Naive thymus-derived CD4-positive, alpha-beta T cell (primary cell): Measurements from ENCODE around the gene PPFIA4. TPM values are rescaled to one million over a fixed set of nuclear protein-coding genes. Genes with fewer than 3 reads are reported as not detected.

ENCODE experiments used
- ATAC-seq: fragments of 150-1000 bp; cut with Tn5 transposase; 2 replicates; pipeline ENCODE4 v1.10.0; 2021; ENCODE audit warnings: mild to moderate bottlenecking, moderate library complexity
- CTCF ChIA-PET: fragments of 350-600 bp; sonication (Branson Sonifier 250); formaldehyde crosslinking; loops from one replicate; lab custom pipeline; 2021; ENCODE audit warnings: antibody characterized with exemption; lab: Charles Lee
- POLR2A ChIA-PET: fragments of 350-600 bp; sonication (Branson Sonifier 250); formaldehyde crosslinking; loops from one replicate; lab custom pipeline; 2021; ENCODE audit warnings: antibody characterized with exemption, inconsistent platforms; lab: Charles Lee
- DNase-seq, 9 donors: peaks; one replicate each; pipeline versions ENCODE4 v3.0.0 to v3.0.0-alpha.2; 2020 to 2022; ENCODE audit warnings: mixed read lengths in 1 of 9
- H3K27ac ChIP-seq: one replicate; pipeline ENCODE4 v1.7.0; 2013; ENCODE audit warnings: mild to moderate bottlenecking, low read depth, low read length, moderate library complexity
- H3K27me3 ChIP-seq, 2 donors: one replicate each; pipeline ENCODE4 v1.7.0; 2013; ENCODE audit warnings: low read length in 2 of 2, mild to moderate bottlenecking in 2 of 2, moderate library complexity in 2 of 2; ENCODE audit not compliant: control insufficient read depth in 2 of 2, insufficient read depth in 2 of 2
- H3K36me3 ChIP-seq, 3 experiments: 1 replicate in 2 of 3; 2 replicates in 1 of 3; pipeline ENCODE4 v1.7.0; 2013; ENCODE audit warnings: low read length in 3 of 3, mild to moderate bottlenecking in 3 of 3, moderate library complexity in 1 of 3; ENCODE audit not compliant: insufficient read depth in 3 of 3, control insufficient read depth in 2 of 3
- H3K4me1 ChIP-seq, 2 donors: one replicate each; pipeline ENCODE4 v1.7.0; 2013; ENCODE audit warnings: low read length in 2 of 2, mild to moderate bottlenecking in 2 of 2, moderate library complexity in 1 of 2; ENCODE audit not compliant: control insufficient read depth in 2 of 2, insufficient read depth in 2 of 2
- H3K4me3 ChIP-seq: 2 replicates; pipeline ENCODE4 v1.7.0; 2013; ENCODE audit warnings: mild to moderate bottlenecking, low read length
- H3K9me3 ChIP-seq, 3 experiments: 1 replicate in 2 of 3; 2 replicates in 1 of 3; pipeline ENCODE4 v1.7.0; 2013; ENCODE audit warnings: low read length in 3 of 3; ENCODE audit not compliant: control insufficient read depth in 2 of 3
- H3K27ac Mint-ChIP-seq, 9 donors: one replicate each; pipeline ENCODE4 v1.8.0; 2020 to 2022; ENCODE audit warnings: mixed read lengths in 9 of 9, mild to moderate bottlenecking in 8 of 9, moderate library complexity in 5 of 9, inconsistent platforms in 2 of 9
- H3K27me3 Mint-ChIP-seq, 5 donors: one replicate each; pipeline ENCODE4 v1.8.0; 2021 to 2022; ENCODE audit warnings: mixed read lengths in 5 of 5, mild to moderate bottlenecking in 1 of 5
- H3K36me3 Mint-ChIP-seq, 5 donors: one replicate each; pipeline ENCODE4 v1.8.0; 2020 to 2022; ENCODE audit warnings: mixed read lengths in 5 of 5, mild to moderate bottlenecking in 3 of 5, inconsistent platforms in 1 of 5
- H3K4me1 Mint-ChIP-seq, 7 donors: one replicate each; pipeline ENCODE4 v1.8.0; 2020 to 2022; ENCODE audit warnings: mixed read lengths in 7 of 7, mild to moderate bottlenecking in 3 of 7, inconsistent platforms in 1 of 7
- H3K4me3 Mint-ChIP-seq, 10 donors: one replicate each; pipeline ENCODE4 v1.8.0; 2020 to 2022; ENCODE audit warnings: mild to moderate bottlenecking in 10 of 10, mixed read lengths in 10 of 10, moderate library complexity in 6 of 10, inconsistent platforms in 2 of 10
- H3K9me3 Mint-ChIP-seq, 11 donors: one replicate each; pipeline ENCODE4 v1.8.0; 2020 to 2022; ENCODE audit warnings: mixed read lengths in 11 of 11, mild to moderate bottlenecking in 4 of 11, inconsistent platforms in 1 of 11, moderate library complexity in 1 of 11
- intact Hi-C, 2 donors: fragments of 100-400 bp; cut with micrococcal nuclease; formaldehyde crosslinking; loops; one replicate each; pipeline ENCODE4 v1.15.1; 2023
- polyA plus RNA-seq, 2 donors: library from polyadenylated mRNA; unstranded; fragments of 300-500 nt; fragmentation: Illumina TruSeq; gene quantifications; one replicate each; pipeline ENCODE4 v1.2.3, GENCODE V29; 2021
- total RNA-seq, 6 experiments: library from RNA in 5 of 6; stranded (reverse) in 5 of 6; gene quantifications; 1 replicate in 5 of 6; 2 replicates in 1 of 6; pipeline ENCODE4 v1.2.3 and lab custom pipeline; 2021 to 2026

PPFIA4 gene
- total and polyA plus RNA-seq, 7 experiments from 2014 or later: 0.40 to 45.5 (median 2.4) TPM; not detected in 2

GRCh38 chr1:203058676-203058935 is 32.3 kb downstream of the PPFIA4 start:
- Histone ChIP-seq H3K36me3 (no peaks in the 10 kb centered on the region), H3K27ac (no peak overlapping the region), H3K4me3 (no peak overlapping the region), H3K9me3 (no peaks in the 10 kb centered on the region), H3K4me1 (no peaks in the 10 kb centered on the region), H3K27me3 (no peaks in the 10 kb centered on the region)
- POLR2A ChIA-PET: no interaction called here
- CTCF ChIA-PET: interaction anchor here (1.5 kb wide), 1 partner anchor 9 kb away, joined by 3 read pairs; no protein-coding TSS in a partner anchor
- Mint-ChIP-seq H3K4me1 (peaks cover 0 to 8% (median 0%) of the 10 kb centered on the region in 7 donors), H3K36me3 (peaks cover 0 to 10% (median 0%) of the 10 kb centered on the region in 5 donors), H3K27ac (no peak overlapping the region), H3K4me3 (no peak overlapping the region), H3K9me3 (no peaks in the 10 kb centered on the region), H3K27me3 (peaks cover 0 to 20% (median 0%) of the 10 kb centered on the region in 5 donors)
- ATAC-seq: peak; percentile 53
- no peak for DNase-seq
- intact Hi-C loops: no loop called here

- ChIA-PET POLR2A (no interaction called here), CTCF (no interaction called here)
- peak; percentile 32 for ATAC-seq
- Mint-ChIP-seq H3K4me3 (no peak overlapping the region), H3K27ac (no peak overlapping the region), H3K9me3 (no peaks in the 10 kb centered on the region), H3K4me1 (peaks cover 0 to 8% (median 0%) of the 10 kb centered on the region in 7 donors), H3K27me3 (peaks cover 0 to 20% (median 0%) of the 10 kb centered on the region in 5 donors), H3K36me3 (peaks cover 0 to 13% (median 0%) of the 10 kb centered on the region in 5 donors)
- Histone ChIP-seq H3K4me3 (no peak overlapping the region), H3K36me3 (no peaks in the 10 kb centered on the region), H3K27ac (no peak overlapping the region), H3K27me3 (no peaks in the 10 kb centered on the region), H3K9me3 (no peaks in the 10 kb centered on the region), H3K4me1 (no peaks in the 10 kb centered on the region)
- intact Hi-C loops: no loop called here
- no peak for DNase-seq
These were observed 33.2 kb downstream of the PPFIA4 start for GRCh38 chr1:203059485-203059884.

GRCh38 chr1:203060115-203060514 is 33.8 kb downstream of the PPFIA4 start:
- intact Hi-C loops: no loop called here
- CTCF ChIA-PET: no interaction called here
- Mint-ChIP-seq H3K36me3 (peaks cover 0 to 13% (median 0%) of the 10 kb centered on the region in 5 donors), H3K4me1 (peaks cover 0 to 8% (median 0%) of the 10 kb centered on the region in 7 donors), H3K9me3 (no peaks in the 10 kb centered on the region), H3K27me3 (peaks cover 0 to 20% (median 0%) of the 10 kb centered on the region in 5 donors), H3K27ac (no peak overlapping the region), H3K4me3 (no peak overlapping the region)
- Histone ChIP-seq H3K4me3 (no peak overlapping the region), H3K4me1 (no peaks in the 10 kb centered on the region), H3K27ac (no peak overlapping the region), H3K9me3 (no peaks in the 10 kb centered on the region), H3K27me3 (no peaks in the 10 kb centered on the region), H3K36me3 (no peaks in the 10 kb centered on the region)
- POLR2A ChIA-PET: no interaction called here
- no peak for DNase-seq
- ATAC-seq: no peak

GRCh38 chr1:203063287-203063686 is 37.0 kb downstream of the PPFIA4 start:
- Histone ChIP-seq H3K27ac (no peak overlapping the region), H3K36me3 (no peaks in the 10 kb centered on the region), H3K9me3 (no peaks in the 10 kb centered on the region), H3K4me3 (no peak overlapping the region), H3K4me1 (no peaks in the 10 kb centered on the region), H3K27me3 (no peaks in the 10 kb centered on the region)
- Mint-ChIP-seq H3K36me3 (peaks cover 0 to 16% (median 0%) of the 10 kb centered on the region in 5 donors), H3K27me3 (peaks cover 0 to 7% (median 0%) of the 10 kb centered on the region in 5 donors), H3K27ac (no peak overlapping the region), H3K4me1 (peaks cover 0 to 8% (median 0%) of the 10 kb centered on the region in 7 donors), H3K4me3 (no peak overlapping the region), H3K9me3 (no peaks in the 10 kb centered on the region)
- no peak for ATAC-seq
- POLR2A ChIA-PET: no interaction called here
- no peak for DNase-seq
- intact Hi-C loops: no loop called here
- CTCF ChIA-PET: no interaction called here

- no peak for ATAC-seq
- CTCF ChIA-PET: interaction anchor here (1.0 kb wide), 1 partner anchor 26 kb away, joined by 3 read pairs; no protein-coding TSS in a partner anchor
- Histone ChIP-seq H3K4me1 (no peaks in the 10 kb centered on the region), H3K27ac (no peak overlapping the region), H3K4me3 (no peak overlapping the region), H3K36me3 (no peaks in the 10 kb centered on the region), H3K27me3 (no peaks in the 10 kb centered on the region), H3K9me3 (no peaks in the 10 kb centered on the region)
- no peak overlapping the region for H3K27ac Mint-ChIP-seq
- intact Hi-C loops: no loop called here
- no peak for DNase-seq
- no peak overlapping the region for H3K4me3 Mint-ChIP-seq
- H3K9me3 Mint-ChIP-seq: no peaks in the 10 kb centered on the region
- POLR2A ChIA-PET: no interaction called here
- H3K27me3 Mint-ChIP-seq: peaks cover 0 to 4% (median 0%) of the 10 kb centered on the region in 5 donors
- peaks cover 0 to 14% (median 0%) of the 10 kb centered on the region in 5 donors for H3K36me3 Mint-ChIP-seq
- H3K4me1 Mint-ChIP-seq: peaks cover 0 to 8% (median 0%) of the 10 kb centered on the region in 7 donors
These were observed 38.9 kb downstream of the PPFIA4 start for GRCh38 chr1:203065191-203065590.

GRCh38 chr1:203065986-203066385 is 39.7 kb downstream of the PPFIA4 start:
- DNase-seq (no peak), ATAC-seq (no peak)
- no peak overlapping the region for H3K4me3 ChIP-seq
- Mint-ChIP-seq H3K27me3 (peaks cover 0 to 1% (median 0%) of the 10 kb centered on the region in 5 donors), H3K27ac (no peak overlapping the region), H3K9me3 (no peaks in the 10 kb centered on the region), H3K36me3 (peaks cover 0 to 14% (median 0%) of the 10 kb centered on the region in 5 donors), H3K4me3 (no peak overlapping the region), H3K4me1 (peaks cover 0 to 8% (median 0%) of the 10 kb centered on the region in 7 donors)
- POLR2A ChIA-PET: no interaction called here
- CTCF ChIA-PET: interaction anchor here (1.0 kb wide), 1 partner anchor 27 kb away, joined by 3 read pairs; no protein-coding TSS in a partner anchor
- intact Hi-C loops: no loop called here
- no peaks in the 10 kb centered on the region for H3K9me3 ChIP-seq
- H3K36me3 ChIP-seq: no peaks in the 10 kb centered on the region
- H3K27me3 ChIP-seq: no peaks in the 10 kb centered on the region
- no peak overlapping the region for H3K27ac ChIP-seq
- no peaks in the 10 kb centered on the region for H3K4me1 ChIP-seq

- H3K9me3 ChIP-seq: no peaks in the 10 kb centered on the region
- ChIA-PET CTCF (no interaction called here), POLR2A (no interaction called here)
- Mint-ChIP-seq H3K4me1 (peaks cover 0 to 8% (median 0%) of the 10 kb centered on the region in 7 donors), H3K27ac (no peak overlapping the region), H3K36me3 (peaks cover 0 to 16% (median 0%) of the 10 kb centered on the region in 5 donors), H3K9me3 (no peaks in the 10 kb centered on the region), H3K27me3 (peaks cover 0 to under 1% (median 0%) of the 10 kb centered on the region in 5 donors), H3K4me3 (no peak overlapping the region)
- H3K4me3 ChIP-seq: no peak overlapping the region
- intact Hi-C loops: no loop called here
- H3K27ac ChIP-seq: no peak overlapping the region
- no peak for DNase-seq
- H3K36me3 ChIP-seq: no peaks in the 10 kb centered on the region
- H3K27me3 ChIP-seq: no peaks in the 10 kb centered on the region
- no peak for ATAC-seq
- H3K4me1 ChIP-seq: no peaks in the 10 kb centered on the region
These were observed 40.7 kb downstream of the PPFIA4 start for GRCh38 chr1:203066965-203067364.
